GM18870 (cell line): Measurements from ENCODE around the gene TIGIT.

Experiments
- ATAC-seq: cut with Tn5 transposase; IDR thresholded peaks from one replicate; pipeline ENCODE4 v1.9.1; 2021; ENCODE audit warnings: moderate library complexity; ENCODE audit not compliant: unreplicated experiment

TIGIT gene

GRCh38 chr3:114350690-114351089, 56.9 kb downstream of the TIGIT start:
- ATAC-seq: no peak

DNA sequence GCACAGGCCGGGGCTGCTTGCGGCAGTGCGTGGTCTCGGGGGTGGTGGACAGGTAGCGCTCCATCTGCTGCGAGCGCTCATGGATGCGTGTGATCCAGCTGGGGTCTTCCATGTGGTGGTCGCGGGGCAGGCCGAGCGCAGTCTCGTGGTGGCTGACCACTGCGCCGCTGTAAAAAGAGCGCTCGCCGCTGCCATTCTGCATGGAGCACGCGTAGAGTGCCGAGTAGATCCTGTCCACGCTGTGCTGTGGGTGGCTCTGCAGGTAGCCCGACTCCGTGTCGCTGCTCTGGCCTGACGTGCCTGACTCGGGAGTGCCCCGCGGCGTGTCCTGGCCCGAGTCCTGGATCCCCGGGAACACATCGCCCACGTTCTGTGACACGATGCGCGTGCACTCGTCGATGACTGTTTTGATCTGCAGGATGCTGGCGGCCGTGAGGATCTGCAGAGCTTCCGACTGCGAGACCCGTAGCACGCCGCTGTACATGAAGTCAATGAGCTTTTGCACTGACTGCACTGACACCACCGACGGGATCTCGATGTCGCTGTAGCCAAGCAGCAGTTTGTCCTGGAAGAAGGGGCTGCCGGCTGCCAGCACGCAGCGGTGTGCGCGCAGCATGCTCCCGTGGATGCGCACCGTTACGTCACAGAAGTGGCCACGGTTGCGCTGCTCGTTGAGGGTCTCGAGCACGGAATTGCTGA, 57.4 kb downstream of the TIGIT start:
- no peak for ATAC-seq

- ATAC-seq: no peak
Measured at GRCh38 chr3:114351822-114352145, 58.0 kb downstream of the TIGIT start.

GRCh38 chr3:114355653-114356052, 61.8 kb downstream of the TIGIT start:
- no peak for ATAC-seq

DNA sequence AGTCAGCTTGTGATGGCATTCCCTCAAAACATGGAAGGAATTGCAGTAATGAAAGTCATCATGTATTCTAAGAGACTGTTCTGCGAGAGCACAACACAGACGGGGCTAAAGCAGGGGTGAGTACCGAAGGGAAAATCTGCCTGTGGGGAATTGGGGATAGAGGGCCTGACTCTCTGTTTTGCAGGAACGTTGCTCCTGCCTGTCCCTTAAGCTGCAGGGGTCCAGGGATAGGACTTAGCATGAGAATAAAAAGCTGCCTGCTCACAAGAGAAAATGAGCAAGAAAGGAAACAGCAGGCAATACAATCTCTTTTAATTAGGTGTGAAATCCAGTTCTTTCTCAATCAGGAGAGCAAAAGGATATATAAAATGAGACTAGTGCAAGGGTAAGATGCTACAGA, 62.2 kb downstream of the TIGIT start:
- ATAC-seq: no peak

GRCh38 chr3:114356525-114356924, 62.7 kb downstream of the TIGIT start:
- ATAC-seq: no peak
